ENCODE data around the gene CYP27C1. TPM values are rescaled to one million over a fixed set of nuclear protein-coding genes. Genes with fewer than 3 reads are reported as not detected.
A peak's percentile ranks its signal among the peaks of the same experiment; 100 is the strongest.

The CYP27C1 gene
- total and polyA plus RNA-seq, 7 donors: 0.27 to 0.83 (median 0.58) TPM; not detected in 1

- no peak for DNase-seq
- TF ChIP-seq CTCF (IDR thresholded peaks at IDR 0.05) (no peak), POLR2A (IDR thresholded peaks at IDR 0.05) (no peak), EP300 (IDR thresholded peaks at IDR 0.05) (no peak), POLR2AphosphoS5 (IDR thresholded peaks at IDR 0.05) (no peak)
- no peaks in the 10 kb centered on the region for H3K27me3 ChIP-seq
- peaks cover 0 to 2% (median 0%) of the 10 kb centered on the region in 4 donors for H3K9me3 ChIP-seq
- H3K4me1 ChIP-seq: peaks cover 0 to 10% (median 0%) of the 10 kb centered on the region in 4 donors
- 90 to 91% methylated on average over 10 of the region's 10 CpGs for WGBS, 2 donors
- H3K27ac ChIP-seq: no peak overlapping the region
- no peak overlapping the region for H3K4me3 ChIP-seq
- intact Hi-C loops (cut with DNase I): no loop called here
- no peaks in the 10 kb centered on the region for H3K36me3 ChIP-seq
Observed at GRCh38 chr2:127146820-127147502, 73.1 kb downstream of the CYP27C1 start.

- TF ChIP-seq POLR2A (IDR thresholded peaks at IDR 0.05): no peak
- TF ChIP-seq POLR2AphosphoS5 (IDR thresholded peaks at IDR 0.05): no peak
- no peak for TF ChIP-seq CTCF (IDR thresholded peaks at IDR 0.05)
- TF ChIP-seq EP300 (IDR thresholded peaks at IDR 0.05): no peak
- Histone ChIP-seq H3K27ac (peak overlapping the region in 1 of 4 donors; percentile 23), H3K4me1 (peaks cover 0 to 10% (median 0%) of the 10 kb centered on the region in 4 donors), H3K27me3 (no peaks in the 10 kb centered on the region), H3K36me3 (no peaks in the 10 kb centered on the region), H3K9me3 (peaks cover 0 to 2% (median 0%) of the 10 kb centered on the region in 4 donors), H3K4me3 (no peak overlapping the region)
- intact Hi-C loops (cut with DNase I): no loop called here
- no peak for DNase-seq
- 90 to 93% methylated on average over 18 of the region's 18 CpGs for WGBS, 2 donors
Observed at GRCh38 chr2:127146071-127146725, 73.9 kb downstream of the CYP27C1 start.

GRCh38 chr2:127145280-127145895, 74.7 kb downstream of the CYP27C1 start:
- Histone ChIP-seq H3K36me3 (no peaks in the 10 kb centered on the region), H3K4me1 (peaks cover 0 to 10% (median 0%) of the 10 kb centered on the region in 4 donors), H3K27ac (peak overlapping the region in 1 of 4 donors; percentile 23), H3K27me3 (no peaks in the 10 kb centered on the region), H3K9me3 (no peaks in the 10 kb centered on the region), H3K4me3 (no peak overlapping the region)
- TF ChIP-seq POLR2A (IDR thresholded peaks at IDR 0.05) (no peak), CTCF (IDR thresholded peaks at IDR 0.05) (no peak), EP300 (IDR thresholded peaks at IDR 0.05) (no peak)
- 76 to 82% methylated on average over 1 of the region's 1 CpG for WGBS, 2 donors
- intact Hi-C loops (cut with DNase I): no loop called here
- no peak for DNase-seq

- intact Hi-C loops (cut with DNase I): no loop called here
- H3K9me3 ChIP-seq: no peaks in the 10 kb centered on the region
- no peaks in the 10 kb centered on the region for H3K36me3 ChIP-seq
- WGBS, 2 donors: 68 to 80% methylated on average over 11 of the region's 11 CpGs
- TF ChIP-seq EP300 (IDR thresholded peaks at IDR 0.05) (no peak), CTCF (IDR thresholded peaks at IDR 0.05) (no peak), POLR2AphosphoS5 (IDR thresholded peaks at IDR 0.05) (no peak), POLR2A (IDR thresholded peaks at IDR 0.05) (no peak)
- H3K27ac ChIP-seq: peak overlapping the region in 2 of 4 donors; percentile 35 to 51
- DNase-seq: no peak
- H3K27me3 ChIP-seq: no peaks in the 10 kb centered on the region
- H3K4me1 ChIP-seq: peaks cover 0 to 10% (median 0%) of the 10 kb centered on the region in 4 donors
- H3K4me3 ChIP-seq: no peak overlapping the region
Observed at GRCh38 chr2:127143841-127144782, 76.0 kb downstream of the CYP27C1 start.
